CD1c-positive myeloid dendritic cell (primary cell): ENCODE measurements around the gene OVCH2.
"Not testable (repeated sequence)": the region's sequence is repeated elsewhere in the genome, so short reads cannot be mapped to it uniquely, and the experiment has no call there.

Experiments used
- DNase-seq: peaks from one replicate; pipeline ENCODE4 v3.0.0-alpha.2; 2016; ENCODE audit errors: extremely low spot score

Gene OVCH2

GRCh38 chr11:7706377-7706776 lies at the start of gene OVCH2:
Gene OVCH2 (minus strand): TSS chr11:7706477. CDS start chr11:7706394, 83 bp downstream.
- no peak for DNase-seq

GRCh38 chr11:7749456-7749855 lies 43.2 kb upstream of the OVCH2 start:
- DNase-seq, result no peak

GRCh38 chr11:7734767-7735166 lies 28.5 kb upstream of the OVCH2 start:
- DNase-seq, result not testable (repeated sequence)

- no peak for DNase-seq
Observed at GRCh38 chr11:7714786-7715185, 8.5 kb upstream of the OVCH2 start.

GRCh38 chr11:7703740-7704139 lies 2.5 kb downstream of the OVCH2 start:
- no peak for DNase-seq

GRCh38 chr11:7696424-7696823 lies 9.9 kb downstream of the OVCH2 start:
- DNase-seq, result no peak

GRCh38 chr11:7694235-7694634 lies 12.0 kb downstream of the OVCH2 start:
- DNase-seq, result no peak

GRCh38 chr11:7692426-7692825 lies 13.9 kb downstream of the OVCH2 start:
- DNase-seq, result no peak

- DNase-seq, result no peak
Observed at GRCh38 chr11:7691759-7692350, 14.4 kb downstream of the OVCH2 start.

GRCh38 chr11:7690648-7691047 lies 15.6 kb downstream of the OVCH2 start:
- DNase-seq, result no peak

- DNase-seq, result no peak
Observed at GRCh38 chr11:7689239-7689638, 17.0 kb downstream of the OVCH2 start.

- peak; percentile 50 for DNase-seq
Observed at GRCh38 chr11:7688238-7688826, 17.9 kb downstream of the OVCH2 start.

- no peak for DNase-seq
Observed at GRCh38 chr11:7687386-7687785, 18.9 kb downstream of the OVCH2 start.

- DNase-seq, result no peak
Observed at GRCh38 chr11:7686761-7687160, 19.5 kb downstream of the OVCH2 start.

- DNase-seq, result no peak
Observed at GRCh38 chr11:7683571-7683970, 22.7 kb downstream of the OVCH2 start.

GRCh38 chr11:7677796-7678201 lies 28.5 kb downstream of the OVCH2 start:
- DNase-seq, result no peak

GRCh38 chr11:7677071-7677470 lies 29.2 kb downstream of the OVCH2 start:
- peak; percentile 83 for DNase-seq

- no peak for DNase-seq
Observed at GRCh38 chr11:7675631-7676030, 30.6 kb downstream of the OVCH2 start.

- no peak for DNase-seq
Observed at GRCh38 chr11:7673724-7674434, 32.4 kb downstream of the OVCH2 start.

GRCh38 chr11:7672960-7673723 lies 33.1 kb downstream of the OVCH2 start, which contains the start of gene CYB5R2:
Gene CYB5R2 (minus strand): TSS chr11:7673500. CDS start chr11:7672825, 675 bp downstream.
- DNase-seq, result peak; percentile 43

- no peak for DNase-seq
Observed at GRCh38 chr11:7672276-7672959, 33.9 kb downstream of the OVCH2 start.
